GM21786 (cell line): ENCODE results near the gene TTC34.
A peak's percentile ranks its signal among the peaks of the same experiment; 100 is the strongest.

Experiments used
- ATAC-seq: cut with Tn5 transposase; IDR thresholded peaks from one replicate; pipeline ENCODE4 v1.9.1; 2021; ENCODE audit not compliant: unreplicated experiment

The TTC34 gene

GRCh38 chr1:2594001-2594640, 207.4 kb downstream of the TTC34 start:
- ATAC-seq: no peak

- no peak for ATAC-seq
Measured at GRCh38 chr1:2593251-2593878, 208.1 kb downstream of the TTC34 start.

- no peak for ATAC-seq
Measured at GRCh38 chr1:2592672-2593071, 208.8 kb downstream of the TTC34 start.

GRCh38 chr1:2591581-2592261, 209.8 kb downstream of the TTC34 start:
- no peak for ATAC-seq

DNA sequence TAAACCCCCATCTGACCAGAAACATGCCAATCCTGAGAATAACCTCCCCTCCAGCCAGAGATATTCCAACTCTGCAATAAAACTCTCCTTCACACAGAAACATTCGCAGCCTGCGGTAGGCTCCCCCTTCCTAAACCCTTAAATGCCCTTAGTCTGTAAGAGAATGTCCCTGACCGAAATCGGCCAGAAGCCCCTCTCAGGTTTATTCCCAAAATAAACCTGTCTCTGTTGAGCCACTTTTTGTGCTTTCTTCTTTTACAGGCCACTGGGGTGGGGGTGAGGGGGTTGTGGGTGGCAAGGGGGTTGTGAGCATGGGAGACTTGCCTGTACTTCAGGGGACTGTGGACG, 210.3 kb downstream of the TTC34 start:
- no peak for ATAC-seq

GRCh38 chr1:2590233-2591141, 211.0 kb downstream of the TTC34 start:
- ATAC-seq: no peak

GRCh38 chr1:2589431-2590232, 211.9 kb downstream of the TTC34 start:
- no peak for ATAC-seq

GRCh38 chr1:2588661-2589430, 212.6 kb downstream of the TTC34 start:
- no peak for ATAC-seq

- ATAC-seq: no peak
Measured at GRCh38 chr1:2587860-2588571, 213.5 kb downstream of the TTC34 start.

- no peak for ATAC-seq
Measured at GRCh38 chr1:2587071-2587859, 214.2 kb downstream of the TTC34 start.

- peak; percentile 53 for ATAC-seq
Measured at GRCh38 chr1:2586154-2587070, 215.1 kb downstream of the TTC34 start, which contains the start of gene PRXL2B. TSS of gene PRXL2B (plus strand) at chr1:2586777. CDS start at chr1:2586886, 109 bp downstream.
